GM12878 (cell line): ENCODE data around the gene SLC44A4. TPM values are rescaled to one million over a fixed set of nuclear protein-coding genes. Genes with fewer than 3 reads are reported as not detected.

ENCODE experiments used
- ATAC-seq: fragments of 200-7000 bp; cut with Tn5 transposase; 3 replicates; pipeline ENCODE4 v1.9.1; 2020; ENCODE audit warnings: mild to moderate bottlenecking, moderate library complexity
- BruUV-seq: library from RNA; stranded (reverse); fragments of 400-500 nt; replicated peaks from 2 replicates; lab custom pipeline; 2021; lab: Mats Ljungman, UMichigan
- CTCF ChIA-PET: fragments of 300-600 bp; sonication (Branson Sonifier 250); formaldehyde crosslinking; extraction: SDS; loops from one replicate; lab custom pipeline; 2021; ENCODE audit warnings: inconsistent platforms; lab: Yijun Ruan, JAX
- POLR2A ChIA-PET: fragments of 350-600 bp; formaldehyde crosslinking; extraction: SDS; loops from one replicate; lab custom pipeline; 2021; ENCODE audit warnings: inconsistent platforms; lab: Charles Lee
- RAD21 ChIA-PET: fragments of 300-600 bp; sonication (Branson Sonifier 250); formaldehyde crosslinking; loops from one replicate; lab custom pipeline; 2023; ENCODE audit warnings: antibody characterized with exemption; ENCODE audit not compliant: unreplicated experiment; lab: Charles Lee
- SMC1A ChIA-PET: fragments of 300-600 bp; sonication (Branson Sonifier 250); formaldehyde crosslinking; loops from one replicate; lab custom pipeline; 2023; ENCODE audit not compliant: unreplicated experiment, uncharacterized antibody; lab: Charles Lee
- DNase-seq: peaks from one replicate; pipeline ENCODE4 v3.0.0-alpha.2; 2011; ENCODE audit warnings: low read depth, low spot score
- FAIRE-seq: peaks from 3 replicates; lab custom pipeline; 2011; peaks lifted over from hg19 to GRCh38; lab: Jason Lieb, UNC
- H2AFZ ChIP-seq: 2 replicates; pipeline ENCODE4 v1.6.0; 2011; ENCODE audit warnings: low read depth, low read length, control low read depth; ENCODE audit not compliant: control insufficient read depth
- H3K27ac ChIP-seq: 2 replicates; pipeline ENCODE4 v1.5.1; 2011; ENCODE audit warnings: control low read depth; ENCODE audit not compliant: control insufficient read depth, insufficient read depth
- H3K27me3 ChIP-seq, 2 experiments: replicated peaks in 1 of 2; 2 replicates each; pipeline versions ENCODE4 v1.6.0 to v1.6.1; 2011; ENCODE audit warnings: low read length in 1 of 2; ENCODE audit not compliant: control insufficient read depth in 2 of 2, insufficient read depth in 2 of 2
- H3K36me3 ChIP-seq, 2 experiments: 2 replicates each; pipeline ENCODE4 v1.5.1; 2011; ENCODE audit warnings: low read length in 1 of 2; ENCODE audit not compliant: control insufficient read depth in 2 of 2, insufficient read depth in 2 of 2
- H3K4me1 ChIP-seq: 2 replicates; pipeline ENCODE4 v1.6.1; 2011; ENCODE audit warnings: mild to moderate bottlenecking, low read length, moderate library complexity, mixed read lengths; ENCODE audit not compliant: control insufficient read depth, insufficient read depth
- H3K4me2 ChIP-seq: 2 replicates; pipeline ENCODE4 v1.6.0; 2011; ENCODE audit warnings: control low read depth; ENCODE audit not compliant: control insufficient read depth, insufficient read depth
- H3K4me3 ChIP-seq: fragments of 200-600 bp; sonication (generic); 2 replicates; pipeline ENCODE4 v1.5.1; 2016
- H3K79me2 ChIP-seq: 2 replicates; pipeline ENCODE4 v1.6.0; 2011; ENCODE audit warnings: low read length; ENCODE audit not compliant: control insufficient read depth, insufficient read depth
- H3K9ac ChIP-seq: 2 replicates; pipeline ENCODE4 v1.8.0; 2011; ENCODE audit warnings: low read length, control low read depth, mixed read lengths; ENCODE audit not compliant: control insufficient read depth, insufficient read depth
- H3K9me3 ChIP-seq: replicated peaks from 3 replicates; pipeline ENCODE4 v1.5.1; 2011; ENCODE audit warnings: mild to moderate bottlenecking, low read length; ENCODE audit not compliant: control insufficient read depth, insufficient read depth
- H4K20me1 ChIP-seq: 2 replicates; pipeline ENCODE4 v1.6.0; 2011; ENCODE audit not compliant: control insufficient read depth, insufficient read depth
- PML ChIP-seq: IDR thresholded peaks from 2 replicates; pipeline ENCODE4 v1.6.1; 2012; ENCODE audit warnings: low read length, inconsistent platforms
- POLR2AphosphoS2 ChIP-seq: IDR thresholded peaks from 2 replicates; pipeline ENCODE4 v1.6.1; 2011; ENCODE audit warnings: low read depth, mild to moderate bottlenecking, low read length, improper control_type of control experiment, moderate library complexity
- SMARCA5 ChIP-seq: fragments of 450-650 bp; IDR thresholded peaks from 2 replicates; pipeline ENCODE4 v1.6.1; 2017; ENCODE audit warnings: mild to moderate bottlenecking
- SP1 ChIP-seq: IDR thresholded peaks from one replicate; pipeline ENCODE4 v1.6.1; 2011; ENCODE audit warnings: low read depth, low read length
- WGBS: methylation state at CpG from one replicate; pipeline ENCODE4 v1.1.6; 2016; ENCODE audit warnings: low lambda C conversion rate; ENCODE audit not compliant: insufficient replicate concordance, insufficient coverage; ENCODE audit errors: missing lambda C conversion rate; 5-methylcytosine and 5-hydroxymethylcytosine counted together
- in situ Hi-C: fragments of 300-500 bp; cut with MboI; formaldehyde crosslinking; loops from 9 replicates; pipeline ENCODE4 v1.14.3; 2018; ENCODE audit warnings: mixed read lengths
- intact Hi-C: fragments of 100-400 bp; cut with micrococcal nuclease; formaldehyde crosslinking; loops from one replicate; pipeline ENCODE4 v1.14.2; 2022; ENCODE audit not compliant: unreplicated experiment
- polyA plus RNA-seq, 11 experiments: library from polyadenylated mRNA; depleted of rRNA in 4 of 11; unstranded in 6 of 11; stranded (reverse) in 5 of 11; fragments of >200 nt; fragmentation: Nextera tagmentation in 4 of 11; fragmentation: Illumina TruSeq in 1 of 11; extraction: Ambion mirVana in 4 of 11; extraction: Trizol in 1 of 11; gene quantifications; 1 replicate in 1 of 11; 2 replicates in 10 of 11; pipeline versions ENCODE4 v1.2.1 to v1.2.3, GENCODE V29; 2011 to 2016; ENCODE audit warnings: inconsistent platforms in 2 of 11, missing spikeins in 2 of 11, low read depth in 1 of 11
- total RNA-seq, 4 experiments: library from RNA; depleted of rRNA in 3 of 4; stranded (reverse); fragments of >200 nt in 3 of 4; fragmentation: Illumina TruSeq in 1 of 4; extraction: Trizol in 1 of 4; gene quantifications; 2 replicates each; pipeline versions ENCODE4 v1.2.1 to v1.2.3, GENCODE V29; 2013 to 2021
- TF ChIP-seq, protein P1 (sequence below): IDR thresholded peaks from 2 replicates; pipeline ENCODE4 v1.6.1; 2012; ENCODE audit warnings: improper control_type of control experiment, low read depth, low read length; ENCODE audit not compliant: insufficient replicate concordance
- TF ChIP-seq, protein P2 (sequence below): IDR thresholded peaks from 2 replicates; pipeline ENCODE4 v1.6.1; 2011; ENCODE audit warnings: borderline replicate concordance, low read depth, mild to moderate bottlenecking, moderate library complexity, low read length; ENCODE audit not compliant: insufficient read depth, poor library complexity, severe bottlenecking

Gene SLC44A4
- total and polyA plus RNA-seq, 10 of the 15 experiments (the other 5 are each of a cell fraction or from before 2014, with no cell fraction given) = 0.04 to 0.24 (median 0.15) TPM; not detected in 3

DNA sequence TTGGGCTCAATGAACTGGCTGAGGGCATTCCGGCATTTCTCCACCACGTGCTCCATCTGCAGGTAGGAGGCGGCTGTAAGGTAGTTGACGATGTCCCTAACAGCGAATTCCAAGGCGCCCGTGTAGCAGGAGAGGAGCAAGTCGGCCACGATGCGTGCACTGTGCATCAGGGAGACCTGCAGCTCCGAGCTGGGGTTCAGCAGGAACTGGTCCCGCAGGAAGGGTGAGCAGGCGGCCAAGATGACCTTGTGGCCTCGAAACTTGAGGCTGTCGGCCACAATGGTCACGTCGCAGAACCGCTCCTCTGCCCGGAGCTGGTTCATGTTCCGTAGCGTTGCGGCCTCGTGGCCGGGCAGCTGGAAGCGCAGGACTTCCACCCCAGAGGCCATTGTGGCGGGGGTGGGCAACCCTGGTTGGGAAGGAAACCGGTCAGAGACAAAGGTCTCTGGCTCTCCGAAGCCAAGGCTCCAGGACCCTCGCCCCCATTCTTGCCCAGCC, 22.2 kb upstream of the SLC44A4 start:
- BruUV-seq = no TSS peak
- ChIA-PET SMC1A (interaction anchor here (0.6 kb wide), 1 partner anchor 252 kb away, joined by 3 read pairs; no protein-coding TSS in a partner anchor), RAD21 (interaction anchor here (0.6 kb wide), 1 partner anchor 240 kb away, joined by 3 read pairs; the partner anchor contains the start of gene C6orf47), CTCF (no interaction called here), POLR2A (interaction anchor here (1.9 kb wide), 1 partner anchor 71 kb away, joined by 5 read pairs; the partner anchor contains the start of gene DXO)
- intact Hi-C loops (loop anchor here (10.0 kb wide), 1 partner anchor 356 kb away; the partner anchor contains the start of genes ATP6V1G2, DDX39B and NFKBIL1), in situ Hi-C loops (no loop called here)
- H3K79me2 ChIP-seq = peaks cover 12% of the 10 kb centered on the region
- H3K9me3 ChIP-seq = no peaks in the 10 kb centered on the region
- H3K4me3 ChIP-seq = peak overlapping the region; percentile 89; the same call in 1 of the 2 replicates
- H3K27ac ChIP-seq = no peak overlapping the region
- peaks cover 18% of the 10 kb centered on the region for H3K4me1 ChIP-seq
- no peak overlapping the region for H3K9ac ChIP-seq
- TF ChIP-seq SMARCA5 = 0 out of 2 replicates have a peak, but pooled peaks have one; percentile 16
- TF ChIP-seq PML = no peak
- TF ChIP-seq POLR2AphosphoS2 = 0 out of 2 replicates have a peak, but pooled peaks have one; percentile 17
- TF ChIP-seq, protein P1, sequence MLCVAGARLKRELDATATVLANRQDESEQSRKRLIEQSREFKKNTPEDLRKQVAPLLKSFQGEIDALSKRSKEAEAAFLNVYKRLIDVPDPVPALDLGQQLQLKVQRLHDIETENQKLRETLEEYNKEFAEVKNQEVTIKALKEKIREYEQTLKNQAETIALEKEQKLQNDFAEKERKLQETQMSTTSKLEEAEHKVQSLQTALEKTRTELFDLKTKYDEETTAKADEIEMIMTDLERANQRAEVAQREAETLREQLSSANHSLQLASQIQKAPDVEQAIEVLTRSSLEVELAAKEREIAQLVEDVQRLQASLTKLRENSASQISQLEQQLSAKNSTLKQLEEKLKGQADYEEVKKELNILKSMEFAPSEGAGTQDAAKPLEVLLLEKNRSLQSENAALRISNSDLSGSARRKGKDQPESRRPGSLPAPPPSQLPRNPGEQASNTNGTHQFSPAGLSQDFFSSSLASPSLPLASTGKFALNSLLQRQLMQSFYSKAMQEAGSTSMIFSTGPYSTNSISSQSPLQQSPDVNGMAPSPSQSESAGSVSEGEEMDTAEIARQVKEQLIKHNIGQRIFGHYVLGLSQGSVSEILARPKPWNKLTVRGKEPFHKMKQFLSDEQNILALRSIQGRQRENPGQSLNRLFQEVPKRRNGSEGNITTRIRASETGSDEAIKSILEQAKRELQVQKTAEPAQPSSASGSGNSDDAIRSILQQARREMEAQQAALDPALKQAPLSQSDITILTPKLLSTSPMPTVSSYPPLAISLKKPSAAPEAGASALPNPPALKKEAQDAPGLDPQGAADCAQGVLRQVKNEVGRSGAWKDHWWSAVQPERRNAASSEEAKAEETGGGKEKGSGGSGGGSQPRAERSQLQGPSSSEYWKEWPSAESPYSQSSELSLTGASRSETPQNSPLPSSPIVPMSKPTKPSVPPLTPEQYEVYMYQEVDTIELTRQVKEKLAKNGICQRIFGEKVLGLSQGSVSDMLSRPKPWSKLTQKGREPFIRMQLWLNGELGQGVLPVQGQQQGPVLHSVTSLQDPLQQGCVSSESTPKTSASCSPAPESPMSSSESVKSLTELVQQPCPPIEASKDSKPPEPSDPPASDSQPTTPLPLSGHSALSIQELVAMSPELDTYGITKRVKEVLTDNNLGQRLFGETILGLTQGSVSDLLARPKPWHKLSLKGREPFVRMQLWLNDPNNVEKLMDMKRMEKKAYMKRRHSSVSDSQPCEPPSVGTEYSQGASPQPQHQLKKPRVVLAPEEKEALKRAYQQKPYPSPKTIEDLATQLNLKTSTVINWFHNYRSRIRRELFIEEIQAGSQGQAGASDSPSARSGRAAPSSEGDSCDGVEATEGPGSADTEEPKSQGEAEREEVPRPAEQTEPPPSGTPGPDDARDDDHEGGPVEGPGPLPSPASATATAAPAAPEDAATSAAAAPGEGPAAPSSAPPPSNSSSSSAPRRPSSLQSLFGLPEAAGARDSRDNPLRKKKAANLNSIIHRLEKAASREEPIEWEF = no peak
- TF ChIP-seq, protein P2, sequence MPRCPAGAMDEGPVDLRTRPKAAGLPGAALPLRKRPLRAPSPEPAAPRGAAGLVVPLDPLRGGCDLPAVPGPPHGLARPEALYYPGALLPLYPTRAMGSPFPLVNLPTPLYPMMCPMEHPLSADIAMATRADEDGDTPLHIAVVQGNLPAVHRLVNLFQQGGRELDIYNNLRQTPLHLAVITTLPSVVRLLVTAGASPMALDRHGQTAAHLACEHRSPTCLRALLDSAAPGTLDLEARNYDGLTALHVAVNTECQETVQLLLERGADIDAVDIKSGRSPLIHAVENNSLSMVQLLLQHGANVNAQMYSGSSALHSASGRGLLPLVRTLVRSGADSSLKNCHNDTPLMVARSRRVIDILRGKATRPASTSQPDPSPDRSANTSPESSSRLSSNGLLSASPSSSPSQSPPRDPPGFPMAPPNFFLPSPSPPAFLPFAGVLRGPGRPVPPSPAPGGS = no peak
- TF ChIP-seq SP1 = no peak
- H3K36me3 ChIP-seq = no peaks in the 10 kb centered on the region; a peak in 1 of 4 replicates
- H3K27me3 ChIP-seq = no peaks in the 10 kb centered on the region
- WGBS = 86% methylated on average over 29 of the region's 29 CpGs
- no peaks in the 10 kb centered on the region for H4K20me1 ChIP-seq
- ATAC-seq (no peak), DNase-seq (no peak), FAIRE-seq (no peak)
- H3K4me2 ChIP-seq = peak overlapping the region; percentile 81
- H2AFZ ChIP-seq = no peak overlapping the region
